Liver (tissue), 3 donors: Measurements from ENCODE around the gene NDUFS6.

Experiments used
- EGR1 ChIP-seq, 2 donors: IDR thresholded peaks; 2 replicates each; pipeline ENCODE4 v1.6.1; 2016 to 2018; ENCODE audit warnings: antibody characterized with exemption in 2 of 2, low read depth in 2 of 2
- GABPA ChIP-seq, 2 donors: IDR thresholded peaks in 1 of 2; conservative IDR thresholded peaks in 1 of 2; 2 replicates each; pipeline ENCODE4 v1.6.1; 2016; ENCODE audit warnings: antibody characterized with exemption in 2 of 2, mild to moderate bottlenecking in 1 of 2, moderate library complexity in 1 of 2
- HNF4A ChIP-seq, 2 donors: conservative IDR thresholded peaks; 2 replicates each; pipeline ENCODE4 v1.6.1; 2016; ENCODE audit warnings: antibody characterized with exemption in 2 of 2, mild to moderate bottlenecking in 2 of 2
- JUND ChIP-seq, 2 donors: IDR thresholded peaks; 2 replicates each; pipeline ENCODE4 v1.6.1; 2016; ENCODE audit warnings: antibody characterized with exemption in 2 of 2
- RAD21 ChIP-seq, 2 donors: IDR thresholded peaks; 2 replicates each; pipeline ENCODE4 v1.6.1; 2016; ENCODE audit warnings: antibody characterized with exemption in 2 of 2, mild to moderate bottlenecking in 2 of 2
- TAF1 ChIP-seq: conservative IDR thresholded peaks from 2 replicates; pipeline ENCODE4 v1.6.1; 2016; ENCODE audit warnings: antibody characterized with exemption, mild to moderate bottlenecking
- YY1 ChIP-seq: IDR thresholded peaks from 2 replicates; pipeline ENCODE4 v1.6.1; 2016; ENCODE audit warnings: antibody characterized with exemption, mild to moderate bottlenecking
- TF ChIP-seq, protein P1 (sequence below): IDR thresholded peaks from 2 replicates; pipeline ENCODE4 v1.6.1; 2016; ENCODE audit warnings: antibody characterized with exemption
- TF ChIP-seq, protein P2 (sequence below): fragments of 150-350 bp; IDR thresholded peaks from 2 replicates; pipeline ENCODE4 v1.5.1; 2017; ENCODE audit warnings: improper control_type of control experiment, low read depth, low read length; ENCODE audit not compliant: missing input control
- TF ChIP-seq, protein P3 (sequence below): IDR thresholded peaks from 2 replicates; pipeline ENCODE4 v1.6.1; 2016; ENCODE audit warnings: antibody characterized with exemption
- TF ChIP-seq, protein P4 (sequence below): IDR thresholded peaks from 2 replicates; pipeline ENCODE4 v1.6.1; 2016; ENCODE audit warnings: antibody characterized with exemption, mild to moderate bottlenecking
- donor health status: healthy.
- donor health status: healthy.

DNA sequence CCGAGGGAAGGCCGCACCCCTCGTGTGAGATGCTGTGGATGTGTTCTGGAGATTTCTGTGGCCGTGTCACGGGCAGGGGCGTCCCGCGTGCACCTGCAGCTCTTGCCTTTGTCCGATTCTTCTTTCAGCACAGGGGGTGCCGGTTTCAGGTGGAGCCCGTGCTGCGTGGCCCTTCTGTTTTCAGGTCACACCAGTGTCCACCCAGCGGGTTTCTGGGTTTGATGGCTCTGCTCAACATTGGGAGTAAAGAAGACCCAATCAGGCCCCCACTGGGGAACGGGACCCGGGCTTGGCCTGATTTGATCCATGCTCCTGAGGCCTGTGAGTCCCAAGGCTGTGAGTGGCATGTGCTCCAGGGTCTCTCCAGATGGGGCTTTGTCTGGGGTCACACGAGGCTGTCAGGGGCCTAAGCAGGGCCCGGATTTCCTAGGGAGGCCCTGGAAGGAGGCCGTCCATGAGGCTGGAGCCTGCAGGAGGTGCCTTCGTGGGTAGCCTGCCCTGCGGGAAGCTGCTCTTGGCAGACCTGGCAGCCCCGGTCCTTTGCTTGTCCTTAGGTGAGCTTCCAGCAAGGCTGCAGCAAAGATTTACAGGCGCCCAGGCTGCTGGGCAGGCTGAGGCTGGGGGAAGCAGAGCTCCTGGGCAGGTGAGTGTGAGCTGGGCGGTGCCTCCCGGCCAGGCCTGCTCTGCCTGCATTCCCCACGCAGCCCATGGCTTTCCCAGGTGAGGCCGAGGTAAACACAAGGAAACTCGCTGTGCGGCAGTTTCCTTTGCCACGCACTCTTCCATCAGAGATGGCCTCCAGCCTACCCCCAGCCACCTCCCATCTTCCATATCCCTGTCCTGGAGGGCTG is 14.4 kb upstream of the NDUFS6 start:
- TF ChIP-seq, protein P1, sequence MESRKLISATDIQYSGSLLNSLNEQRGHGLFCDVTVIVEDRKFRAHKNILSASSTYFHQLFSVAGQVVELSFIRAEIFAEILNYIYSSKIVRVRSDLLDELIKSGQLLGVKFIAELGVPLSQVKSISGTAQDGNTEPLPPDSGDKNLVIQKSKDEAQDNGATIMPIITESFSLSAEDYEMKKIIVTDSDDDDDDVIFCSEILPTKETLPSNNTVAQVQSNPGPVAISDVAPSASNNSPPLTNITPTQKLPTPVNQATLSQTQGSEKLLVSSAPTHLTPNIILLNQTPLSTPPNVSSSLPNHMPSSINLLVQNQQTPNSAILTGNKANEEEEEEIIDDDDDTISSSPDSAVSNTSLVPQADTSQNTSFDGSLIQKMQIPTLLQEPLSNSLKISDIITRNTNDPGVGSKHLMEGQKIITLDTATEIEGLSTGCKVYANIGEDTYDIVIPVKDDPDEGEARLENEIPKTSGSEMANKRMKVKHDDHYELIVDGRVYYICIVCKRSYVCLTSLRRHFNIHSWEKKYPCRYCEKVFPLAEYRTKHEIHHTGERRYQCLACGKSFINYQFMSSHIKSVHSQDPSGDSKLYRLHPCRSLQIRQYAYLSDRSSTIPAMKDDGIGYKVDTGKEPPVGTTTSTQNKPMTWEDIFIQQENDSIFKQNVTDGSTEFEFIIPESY: no peak
- TF ChIP-seq, protein P2, sequence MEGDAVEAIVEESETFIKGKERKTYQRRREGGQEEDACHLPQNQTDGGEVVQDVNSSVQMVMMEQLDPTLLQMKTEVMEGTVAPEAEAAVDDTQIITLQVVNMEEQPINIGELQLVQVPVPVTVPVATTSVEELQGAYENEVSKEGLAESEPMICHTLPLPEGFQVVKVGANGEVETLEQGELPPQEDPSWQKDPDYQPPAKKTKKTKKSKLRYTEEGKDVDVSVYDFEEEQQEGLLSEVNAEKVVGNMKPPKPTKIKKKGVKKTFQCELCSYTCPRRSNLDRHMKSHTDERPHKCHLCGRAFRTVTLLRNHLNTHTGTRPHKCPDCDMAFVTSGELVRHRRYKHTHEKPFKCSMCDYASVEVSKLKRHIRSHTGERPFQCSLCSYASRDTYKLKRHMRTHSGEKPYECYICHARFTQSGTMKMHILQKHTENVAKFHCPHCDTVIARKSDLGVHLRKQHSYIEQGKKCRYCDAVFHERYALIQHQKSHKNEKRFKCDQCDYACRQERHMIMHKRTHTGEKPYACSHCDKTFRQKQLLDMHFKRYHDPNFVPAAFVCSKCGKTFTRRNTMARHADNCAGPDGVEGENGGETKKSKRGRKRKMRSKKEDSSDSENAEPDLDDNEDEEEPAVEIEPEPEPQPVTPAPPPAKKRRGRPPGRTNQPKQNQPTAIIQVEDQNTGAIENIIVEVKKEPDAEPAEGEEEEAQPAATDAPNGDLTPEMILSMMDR: no peak
- TF ChIP-seq HNF4A (conservative IDR thresholded peaks at IDR 0.05): no peak
- TF ChIP-seq GABPA (IDR thresholded peaks at IDR 0.05 in 1 of 2, conservative IDR thresholded peaks at IDR 0.05 in 1 of 2): no peak
- no peak for TF ChIP-seq YY1
- no peak for TF ChIP-seq TAF1
- TF ChIP-seq EGR1 (IDR thresholded peaks at IDR 0.05; ENCODE audit: low read depth in 2 of 2): no peak
- TF ChIP-seq, protein P3, sequence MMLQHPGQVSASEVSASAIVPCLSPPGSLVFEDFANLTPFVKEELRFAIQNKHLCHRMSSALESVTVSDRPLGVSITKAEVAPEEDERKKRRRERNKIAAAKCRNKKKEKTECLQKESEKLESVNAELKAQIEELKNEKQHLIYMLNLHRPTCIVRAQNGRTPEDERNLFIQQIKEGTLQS: no peak
- no peak for TF ChIP-seq RAD21 (IDR thresholded peaks at IDR 0.05)
- TF ChIP-seq, protein P4, sequence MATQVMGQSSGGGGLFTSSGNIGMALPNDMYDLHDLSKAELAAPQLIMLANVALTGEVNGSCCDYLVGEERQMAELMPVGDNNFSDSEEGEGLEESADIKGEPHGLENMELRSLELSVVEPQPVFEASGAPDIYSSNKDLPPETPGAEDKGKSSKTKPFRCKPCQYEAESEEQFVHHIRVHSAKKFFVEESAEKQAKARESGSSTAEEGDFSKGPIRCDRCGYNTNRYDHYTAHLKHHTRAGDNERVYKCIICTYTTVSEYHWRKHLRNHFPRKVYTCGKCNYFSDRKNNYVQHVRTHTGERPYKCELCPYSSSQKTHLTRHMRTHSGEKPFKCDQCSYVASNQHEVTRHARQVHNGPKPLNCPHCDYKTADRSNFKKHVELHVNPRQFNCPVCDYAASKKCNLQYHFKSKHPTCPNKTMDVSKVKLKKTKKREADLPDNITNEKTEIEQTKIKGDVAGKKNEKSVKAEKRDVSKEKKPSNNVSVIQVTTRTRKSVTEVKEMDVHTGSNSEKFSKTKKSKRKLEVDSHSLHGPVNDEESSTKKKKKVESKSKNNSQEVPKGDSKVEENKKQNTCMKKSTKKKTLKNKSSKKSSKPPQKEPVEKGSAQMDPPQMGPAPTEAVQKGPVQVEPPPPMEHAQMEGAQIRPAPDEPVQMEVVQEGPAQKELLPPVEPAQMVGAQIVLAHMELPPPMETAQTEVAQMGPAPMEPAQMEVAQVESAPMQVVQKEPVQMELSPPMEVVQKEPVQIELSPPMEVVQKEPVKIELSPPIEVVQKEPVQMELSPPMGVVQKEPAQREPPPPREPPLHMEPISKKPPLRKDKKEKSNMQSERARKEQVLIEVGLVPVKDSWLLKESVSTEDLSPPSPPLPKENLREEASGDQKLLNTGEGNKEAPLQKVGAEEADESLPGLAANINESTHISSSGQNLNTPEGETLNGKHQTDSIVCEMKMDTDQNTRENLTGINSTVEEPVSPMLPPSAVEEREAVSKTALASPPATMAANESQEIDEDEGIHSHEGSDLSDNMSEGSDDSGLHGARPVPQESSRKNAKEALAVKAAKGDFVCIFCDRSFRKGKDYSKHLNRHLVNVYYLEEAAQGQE: no peak
- TF ChIP-seq JUND (IDR thresholded peaks at IDR 0.05): no peak
